Renal pelvis (tissue), 4 donors: Measurements from ENCODE around the gene CSMD2. TPM values are rescaled to one million over a fixed set of nuclear protein-coding genes. Genes with fewer than 3 reads are reported as not detected.
A peak's percentile ranks its signal among the peaks of the same experiment; 100 is the strongest.

Experiments
- DNase-seq: peaks from one replicate; pipeline ENCODE4 v3.0.0-alpha.2; 2013
- polyA plus RNA-seq, 3 donors: library from polyadenylated mRNA; unstranded; fragments of 120-200 nt; gene quantifications; one replicate each; pipeline ENCODE4 v1.2.1, GENCODE V29; 2013; ENCODE audit not compliant: insufficient read length in 3 of 3

Gene CSMD2
- polyA plus RNA-seq, 3 donors, result 0.87 to 1.3 (median 1.0) TPM

DNA sequence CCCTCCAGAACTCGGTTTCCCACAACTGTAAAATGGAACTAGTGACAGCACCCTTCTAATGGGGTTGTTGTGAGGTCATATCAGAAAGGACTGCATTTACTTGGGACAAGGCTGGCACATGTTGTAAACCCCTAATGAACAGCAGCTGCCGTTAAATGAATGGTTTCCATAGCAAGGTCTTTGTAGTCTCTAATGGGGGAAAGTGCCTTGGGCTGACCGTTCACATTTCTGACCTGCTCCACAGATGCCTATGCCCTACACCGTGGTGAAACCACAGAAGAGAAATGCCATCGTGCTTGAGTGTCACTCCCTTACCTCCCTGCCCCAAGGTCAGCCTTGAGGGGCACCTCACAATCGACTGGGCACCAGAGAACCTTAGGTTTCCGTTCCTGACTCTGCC is 549.5 kb downstream of the CSMD2 start:
- DNase-seq, result no peak

DNA sequence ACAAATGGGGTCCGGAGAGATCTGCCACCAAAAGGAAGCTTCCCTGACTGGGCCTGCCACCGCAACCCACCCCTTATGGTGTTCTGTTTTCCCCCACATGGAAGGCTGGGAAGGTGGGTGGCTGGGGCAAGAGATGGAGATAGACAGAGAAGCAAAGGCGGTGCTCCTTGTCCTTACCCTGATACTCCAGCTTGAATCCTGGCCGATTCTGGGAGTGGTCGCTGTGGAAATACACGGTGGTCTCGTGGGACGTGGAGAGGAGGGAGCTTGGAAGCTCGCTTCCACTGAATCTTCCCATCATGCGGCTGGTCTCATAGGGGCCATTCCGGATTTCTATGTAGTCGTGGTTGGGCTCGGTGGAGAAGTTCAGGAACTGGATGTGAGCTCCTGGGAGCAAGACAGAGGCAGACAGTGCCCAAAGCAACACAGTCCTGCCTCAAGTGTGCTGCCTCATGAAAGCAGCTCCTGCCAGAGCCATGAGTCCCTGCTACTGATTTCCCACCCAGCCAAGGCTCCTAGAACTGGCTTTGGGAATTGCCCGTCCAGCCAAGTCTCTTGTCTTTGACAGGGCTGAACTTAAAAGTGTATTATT is 554.1 kb downstream of the CSMD2 start:
- no peak for DNase-seq

DNA sequence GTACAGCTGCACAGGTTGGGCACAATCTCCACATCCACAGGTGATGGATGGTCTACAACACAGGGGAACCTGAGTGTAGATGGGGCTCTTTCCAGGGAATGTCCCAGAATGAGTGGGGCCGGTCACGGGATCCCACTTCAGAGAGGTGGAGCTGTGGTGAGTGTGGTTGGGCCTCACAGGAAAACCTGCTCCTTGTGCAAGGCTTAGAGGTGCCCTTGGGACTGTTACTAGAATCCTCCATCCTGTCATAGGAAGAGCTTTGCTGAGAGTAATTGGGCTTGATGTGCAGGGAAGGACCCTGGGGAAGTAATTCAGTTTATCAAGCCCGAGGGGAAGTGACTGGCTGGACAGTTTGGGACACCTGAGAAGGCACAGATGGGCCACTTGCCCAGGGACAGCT is 554.6 kb downstream of the CSMD2 start:
- DNase-seq, result no peak

DNA sequence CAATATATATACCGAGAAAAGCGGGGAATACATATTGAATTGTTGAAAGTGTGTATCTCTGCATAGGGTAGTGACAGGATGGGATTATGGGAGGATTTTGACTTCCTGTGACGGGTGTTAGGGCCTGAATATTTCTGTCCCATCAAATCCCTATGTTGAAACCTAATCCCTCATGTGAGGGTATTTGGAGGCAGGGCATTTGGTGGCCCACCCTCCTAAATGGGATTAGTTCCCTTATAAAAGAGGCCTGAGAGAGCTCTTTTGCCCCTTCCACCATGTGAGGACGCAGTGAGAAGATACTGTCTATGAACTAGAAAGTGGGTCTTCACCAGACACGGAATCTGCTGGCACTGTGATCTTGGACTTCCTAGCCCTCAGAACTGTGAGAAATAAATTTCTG is 555.3 kb downstream of the CSMD2 start:
- DNase-seq, result no peak

DNA sequence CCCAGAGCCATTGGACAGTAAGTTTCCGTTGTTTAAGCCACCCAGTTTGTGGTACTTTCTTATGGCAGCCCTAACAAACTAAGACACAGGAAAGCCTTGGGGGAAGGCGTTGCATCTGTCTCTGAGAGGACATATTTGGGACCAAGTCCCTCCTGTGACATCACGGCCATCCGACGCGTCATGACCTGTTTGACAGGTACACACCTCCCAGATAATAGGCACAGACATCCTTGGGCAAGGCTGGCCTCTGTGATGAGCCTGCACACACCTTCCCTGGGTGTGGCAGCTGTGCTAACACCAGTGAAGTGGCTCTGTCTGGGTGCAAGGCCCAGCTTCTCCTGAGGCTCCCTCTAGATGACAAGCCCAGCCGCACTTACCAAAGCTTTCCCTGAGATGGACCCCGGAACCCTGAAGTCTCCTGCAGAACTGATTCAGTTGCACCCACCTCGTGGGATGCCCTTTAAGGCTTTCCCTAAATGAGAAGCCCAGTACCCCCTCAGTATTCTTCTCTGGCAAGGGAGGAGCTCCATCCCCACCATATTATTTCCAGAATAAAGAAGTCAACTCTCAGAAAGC is 556.1 kb downstream of the CSMD2 start:
- no peak for DNase-seq

DNA sequence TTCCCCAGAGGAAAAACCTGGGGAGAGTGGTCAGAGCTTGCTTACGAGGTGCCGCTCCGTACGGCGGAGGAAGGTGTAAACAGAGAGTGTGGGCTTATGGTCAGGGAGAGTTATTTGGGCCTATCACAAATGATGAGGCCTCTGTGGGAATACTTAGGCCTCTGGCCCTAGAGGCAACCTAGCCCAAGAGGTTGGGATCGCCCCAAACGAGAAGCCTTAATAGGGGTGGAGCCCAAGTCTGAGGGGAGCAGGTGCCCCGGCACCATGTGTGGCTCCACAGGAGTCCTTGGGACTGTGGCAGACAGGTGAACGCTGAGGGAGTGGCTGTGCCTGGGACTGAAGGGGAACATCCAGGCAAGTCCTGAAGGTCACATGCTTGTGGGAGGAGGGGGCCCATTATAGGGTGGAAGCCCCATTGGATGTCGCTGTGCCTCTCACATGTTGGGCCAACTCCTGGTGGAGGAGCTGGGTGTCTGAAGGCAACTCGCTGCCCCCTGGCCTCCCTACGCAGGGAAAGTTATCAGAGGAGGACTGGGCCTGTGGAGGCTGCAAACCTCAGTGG is 557.5 kb downstream of the CSMD2 start:
- DNase-seq, result no peak

DNA sequence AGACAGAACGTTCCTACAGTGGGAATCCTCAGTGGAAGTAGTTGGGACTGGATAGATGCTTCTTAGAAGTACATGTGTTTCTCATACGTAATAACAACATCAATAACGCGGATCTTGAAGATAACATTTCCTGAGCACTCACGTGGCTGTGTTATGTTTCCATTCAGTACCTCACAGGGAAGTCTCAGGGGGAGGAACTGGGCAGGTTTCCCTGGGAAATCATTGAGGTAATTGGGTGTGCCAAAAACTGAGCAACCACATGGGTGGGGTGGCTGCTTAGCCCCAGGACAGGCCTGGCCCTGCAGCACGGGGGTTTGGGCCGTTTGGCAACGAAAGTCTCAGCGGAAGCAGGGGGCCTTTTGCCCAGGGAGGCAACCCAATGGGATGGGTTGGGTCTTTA is 558.8 kb downstream of the CSMD2 start:
- DNase-seq, result no peak

DNA sequence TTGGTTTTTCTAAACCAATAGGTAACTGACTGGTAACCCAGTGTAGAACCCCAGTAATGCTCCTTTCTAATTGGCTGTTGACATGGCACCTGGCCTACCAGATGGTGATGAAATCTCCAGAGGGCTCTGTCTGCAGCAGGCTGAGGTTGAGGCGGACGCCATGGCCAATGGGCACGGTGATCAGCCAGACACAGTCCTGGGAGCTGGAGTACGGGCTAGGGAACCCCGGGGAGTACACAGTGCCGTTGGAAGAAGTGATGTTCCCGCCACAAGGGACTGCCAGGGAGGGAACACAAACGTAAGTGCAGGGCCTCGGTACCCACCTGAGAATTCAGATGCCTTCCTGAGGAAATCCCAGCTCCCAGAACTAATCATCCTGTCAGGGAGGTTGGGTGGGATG is 562.8 kb downstream of the CSMD2 start:
- DNase-seq, result no peak

DNA sequence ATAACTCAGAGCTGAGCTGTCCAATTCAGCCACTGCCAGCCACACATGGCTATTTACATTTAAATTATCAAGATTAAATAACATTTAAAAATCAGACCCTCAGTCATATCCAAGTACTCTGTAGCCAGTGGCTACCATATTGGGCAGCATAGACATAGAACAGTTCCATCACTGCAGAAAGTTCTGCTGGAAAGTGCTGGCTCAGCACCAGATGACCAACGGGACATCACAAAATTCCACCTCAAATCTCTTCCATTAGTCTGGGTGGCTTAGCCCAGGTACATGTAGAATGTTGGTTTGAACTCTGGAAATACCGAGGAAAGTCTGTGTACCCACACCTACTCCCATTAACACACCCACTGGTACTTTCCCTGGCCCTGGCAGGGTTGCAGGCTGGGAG is 563.3 kb downstream of the CSMD2 start:
- no peak for DNase-seq

DNA sequence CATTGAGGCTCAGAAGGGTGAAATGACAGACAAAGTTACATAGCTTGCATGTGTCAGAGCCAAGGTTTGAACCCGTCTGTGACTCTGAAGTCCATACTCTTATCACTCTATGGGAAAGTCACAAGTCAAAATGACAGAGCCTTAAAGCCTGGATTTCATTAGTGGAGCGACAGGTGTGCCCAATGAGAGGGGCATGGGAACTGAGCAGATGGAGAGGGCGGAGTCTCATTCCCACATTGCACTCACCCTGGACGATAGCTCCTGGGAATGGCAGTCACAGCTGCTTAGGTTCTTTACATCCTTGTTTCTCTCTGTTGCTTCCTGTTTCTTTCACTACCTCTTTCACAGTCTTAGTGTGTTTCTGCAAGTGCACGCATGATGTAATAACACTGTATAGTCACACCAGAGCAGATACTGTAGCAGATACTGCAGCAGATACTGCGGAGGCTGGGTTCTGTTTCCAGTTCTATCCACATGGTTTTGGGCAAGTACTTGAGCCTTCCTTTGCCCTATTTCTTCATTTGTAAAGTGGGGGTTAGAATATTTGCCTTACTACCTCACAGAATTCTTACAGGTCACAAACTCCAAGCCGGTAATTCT is 565.4 kb downstream of the CSMD2 start:
- no peak for DNase-seq

DNA sequence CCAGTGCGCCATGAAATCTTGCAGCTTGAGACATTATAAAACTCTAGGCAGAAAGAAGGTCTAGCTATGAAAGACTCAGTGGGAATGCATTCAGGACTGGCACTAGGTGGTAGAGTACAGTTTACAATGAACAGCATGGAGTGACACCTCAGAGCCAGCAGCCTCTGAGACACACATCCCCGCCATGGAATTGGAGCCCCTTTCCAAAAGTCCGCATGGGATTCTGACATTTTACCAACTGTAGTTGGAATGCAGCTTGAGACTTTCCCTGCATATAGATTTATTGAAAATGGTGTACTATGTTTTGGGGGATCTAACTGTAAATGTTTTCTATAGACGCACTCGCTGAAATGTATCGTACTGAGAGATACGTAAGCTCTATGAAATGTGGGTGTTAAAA is 576.3 kb downstream of the CSMD2 start:
- no peak for DNase-seq

DNA sequence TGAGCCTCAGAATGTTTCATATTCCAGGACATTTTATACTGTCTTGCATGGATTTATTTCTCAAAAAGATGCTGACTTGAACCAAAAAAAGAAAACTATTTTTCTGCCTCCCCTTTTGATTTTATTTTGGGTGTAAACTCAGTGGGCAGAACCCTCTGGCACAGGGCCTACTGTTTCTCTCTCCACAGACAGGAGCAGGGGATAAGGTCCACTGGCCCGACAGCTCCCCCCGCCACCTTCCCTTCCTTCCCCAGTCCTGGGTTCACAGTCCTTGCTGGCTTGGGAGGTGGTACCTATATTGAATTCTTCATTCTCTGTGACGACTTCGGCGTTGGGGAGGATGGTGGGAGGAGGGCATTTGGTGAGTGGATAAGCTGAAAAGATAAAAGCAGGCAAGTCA is 578.2 kb downstream of the CSMD2 start:
- DNase-seq, result no peak

DNA sequence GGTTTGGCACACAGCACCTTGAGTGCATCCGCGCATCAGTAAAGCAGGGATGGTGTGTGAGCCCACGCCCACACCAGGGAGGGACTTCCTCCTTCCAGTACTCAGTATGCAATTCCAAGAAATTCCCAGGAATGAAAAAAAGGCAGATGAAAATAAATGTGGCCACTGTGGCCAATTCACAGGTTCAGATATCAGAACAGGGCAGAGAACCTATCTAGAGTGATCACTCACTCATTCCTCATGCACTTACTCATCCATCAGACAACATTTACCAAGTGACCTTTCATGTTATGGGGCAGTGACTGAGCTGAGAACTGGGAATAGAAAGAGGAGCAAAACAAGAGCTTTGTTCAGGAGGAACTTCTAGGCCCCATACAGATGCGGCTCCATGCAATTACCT is 578.9 kb downstream of the CSMD2 start:
- no peak for DNase-seq

DNA sequence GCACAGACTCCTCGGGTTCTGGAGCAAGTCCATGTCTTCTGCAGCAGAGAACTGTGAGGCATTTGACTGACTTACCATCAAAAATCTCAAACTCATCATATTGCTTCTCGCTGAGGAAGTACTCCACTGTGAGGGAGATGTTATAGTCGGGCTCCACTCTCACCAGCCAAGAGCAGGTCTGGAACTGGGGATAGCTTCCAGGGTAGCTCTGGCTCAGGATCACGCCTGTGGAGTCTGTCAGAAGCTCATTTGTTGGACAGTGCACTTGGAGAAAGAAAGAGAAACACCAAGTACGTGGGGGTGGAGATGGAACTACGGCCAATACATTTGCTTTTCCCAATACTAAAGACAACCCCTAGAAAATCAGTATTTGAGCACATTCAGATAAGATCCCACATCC is 581.5 kb downstream of the CSMD2 start:
- DNase-seq, result no peak

DNA sequence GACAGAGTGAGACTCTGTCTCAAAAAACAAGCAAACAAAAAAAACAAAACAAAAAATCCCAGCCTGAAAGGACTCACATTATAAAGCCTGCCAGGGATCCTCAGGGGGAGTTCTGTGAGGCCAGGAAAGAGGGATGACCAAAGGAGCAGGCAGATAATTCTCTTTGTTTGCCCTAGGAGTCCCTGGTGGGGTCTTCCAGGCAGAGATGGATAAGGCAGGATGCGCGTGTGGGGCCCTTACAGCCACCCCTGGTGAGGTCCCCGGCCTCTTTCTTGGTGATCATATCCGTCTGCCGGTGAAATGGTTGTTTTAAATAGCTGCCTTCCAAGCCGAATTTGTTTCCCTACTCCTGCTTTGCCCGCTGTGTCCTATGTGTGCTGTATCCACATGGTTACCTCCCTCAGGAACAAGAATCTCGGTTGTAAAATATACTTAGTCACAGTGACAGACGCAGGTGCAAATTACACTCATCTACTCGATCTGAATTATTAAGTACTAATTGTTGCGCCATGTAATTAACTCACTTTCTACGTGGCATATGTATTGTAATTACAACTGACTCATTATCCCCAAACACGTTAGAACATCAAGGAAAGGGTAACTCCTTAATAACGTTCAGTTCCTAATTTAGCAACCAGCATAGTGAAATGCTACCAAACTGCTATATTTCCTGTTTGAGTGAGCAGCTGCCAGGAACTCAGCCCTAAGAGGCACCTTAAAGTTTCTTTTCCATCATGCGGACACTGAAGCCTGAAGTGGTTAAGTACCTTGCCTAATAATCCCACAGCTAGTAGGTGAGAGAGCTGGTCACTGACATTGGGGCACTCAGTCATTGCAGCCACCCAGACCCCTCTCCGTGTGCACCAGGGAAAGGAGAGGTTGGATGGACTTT is 586.2 kb downstream of the CSMD2 start:
- no peak for DNase-seq

DNA sequence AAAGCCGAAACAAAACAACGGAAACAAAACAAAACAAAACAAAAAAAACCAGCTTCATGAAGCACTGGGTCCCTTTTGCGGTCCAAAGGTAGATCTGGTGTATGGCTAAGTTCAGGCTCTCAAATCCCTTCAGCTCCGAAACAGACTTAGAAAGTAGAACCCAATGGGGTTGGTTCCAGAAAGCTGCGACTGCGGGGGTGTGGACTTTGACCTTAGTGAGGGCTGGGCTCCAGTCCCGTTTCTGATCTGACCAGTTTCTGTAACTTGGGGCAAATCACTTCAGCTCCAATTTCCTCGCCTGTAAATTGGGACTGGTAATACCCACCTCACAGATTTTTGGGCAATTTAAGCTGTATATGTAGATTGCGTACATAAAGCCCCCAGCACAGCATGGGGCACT is 587.4 kb downstream of the CSMD2 start:
- no peak for DNase-seq

DNA sequence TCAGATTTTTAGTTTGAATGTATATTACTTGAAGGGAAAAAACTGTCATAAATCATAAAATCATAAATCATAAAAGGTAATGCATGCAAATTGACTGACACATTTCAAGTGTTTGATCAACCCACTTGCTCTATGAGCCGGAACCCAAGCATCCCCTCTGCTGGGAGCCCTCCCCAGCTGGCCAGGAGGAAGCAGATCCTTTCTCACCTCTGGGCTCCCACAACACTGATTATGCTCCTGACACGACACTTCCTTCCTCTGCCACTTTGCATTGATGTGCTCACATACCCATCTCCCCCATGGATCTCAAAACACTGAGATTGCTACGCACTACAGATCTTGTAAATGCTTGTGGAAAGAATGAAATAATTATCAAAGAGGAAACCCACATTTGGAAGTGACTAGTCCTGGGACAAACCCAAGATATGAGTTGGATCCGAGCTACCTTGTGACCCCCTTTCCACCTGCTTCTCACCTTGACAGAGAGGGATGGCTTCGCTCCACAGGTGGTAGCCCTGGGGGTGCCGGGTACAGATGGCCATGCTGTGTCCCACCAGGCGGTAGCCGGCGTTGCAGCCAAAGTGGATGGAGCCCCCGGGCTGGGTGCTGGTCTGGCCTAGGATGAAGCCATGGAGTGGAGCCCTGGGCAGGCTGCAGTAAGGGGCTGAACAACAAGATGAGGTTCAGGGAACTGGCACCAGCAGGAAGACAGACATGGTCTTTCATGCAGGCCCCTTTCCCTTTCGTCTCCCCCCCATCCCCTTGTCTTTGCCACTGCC is 588.0 kb downstream of the CSMD2 start:
- DNase-seq, result no peak

DNA sequence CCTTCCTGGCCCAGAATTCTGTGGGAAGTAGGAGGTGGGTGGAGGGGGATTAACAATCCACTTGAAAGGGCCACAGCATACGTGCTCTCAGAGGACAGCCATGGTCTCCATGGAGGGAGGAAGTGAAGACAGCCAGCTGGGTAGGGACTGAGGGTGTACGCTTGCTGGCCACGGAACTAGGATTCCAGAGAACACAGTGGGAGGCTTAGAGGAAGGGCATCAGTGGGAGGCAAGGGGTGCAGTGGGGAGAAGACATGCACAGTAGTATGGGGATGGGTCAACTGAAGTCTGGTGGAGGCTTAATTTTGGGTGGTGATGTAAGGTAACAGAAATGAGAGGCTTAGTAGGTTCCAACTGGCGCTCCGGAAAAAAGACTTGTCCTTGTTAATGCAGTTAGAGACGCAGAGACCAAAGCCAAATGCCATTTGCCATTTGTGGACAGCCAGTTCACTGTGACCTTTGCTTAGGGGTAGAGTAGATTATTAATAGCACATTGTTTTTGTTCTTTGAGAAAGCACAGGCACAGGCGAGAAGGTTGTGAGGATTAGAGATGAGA is 589.6 kb downstream of the CSMD2 start:
- DNase-seq, result no peak

DNA sequence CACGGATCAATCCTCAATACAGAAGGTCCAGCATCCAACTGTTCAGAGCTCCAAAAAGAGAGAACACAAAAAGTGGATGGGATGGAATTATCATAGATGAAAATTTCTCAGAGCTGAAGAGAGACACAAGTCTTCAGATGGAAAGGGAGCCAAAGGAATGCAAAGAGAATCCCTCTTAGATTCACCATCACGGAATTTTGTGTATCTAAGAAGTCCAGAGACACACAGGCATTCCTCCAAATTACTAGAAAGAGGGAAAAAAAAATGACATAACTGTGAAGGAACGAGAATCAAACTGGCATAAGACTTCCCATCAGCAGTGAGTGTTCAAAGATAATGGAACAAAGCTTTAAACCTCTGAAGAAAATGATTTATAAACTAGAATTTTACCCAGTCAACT is 591.4 kb downstream of the CSMD2 start:
- no peak for DNase-seq

DNA sequence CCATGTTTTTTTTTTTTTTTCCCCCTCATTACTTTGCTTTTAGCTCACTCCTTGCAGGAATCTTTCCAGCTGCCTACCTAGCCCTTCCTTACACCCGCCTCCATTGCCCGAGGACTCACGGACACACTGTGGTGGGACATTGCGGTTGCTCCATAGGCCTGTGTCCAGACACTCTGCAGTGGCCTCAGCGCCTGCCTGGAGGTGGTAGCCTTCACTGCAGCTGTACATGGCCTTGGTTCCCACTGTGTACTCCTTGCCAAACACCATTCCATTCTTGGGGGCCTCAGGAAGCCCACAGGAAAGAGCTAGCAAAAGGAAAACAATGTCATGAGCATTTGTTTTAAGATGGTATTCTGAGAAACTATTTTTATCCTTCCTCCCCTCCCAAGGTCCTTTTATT is 592.6 kb downstream of the CSMD2 start:
- no peak for DNase-seq

DNA sequence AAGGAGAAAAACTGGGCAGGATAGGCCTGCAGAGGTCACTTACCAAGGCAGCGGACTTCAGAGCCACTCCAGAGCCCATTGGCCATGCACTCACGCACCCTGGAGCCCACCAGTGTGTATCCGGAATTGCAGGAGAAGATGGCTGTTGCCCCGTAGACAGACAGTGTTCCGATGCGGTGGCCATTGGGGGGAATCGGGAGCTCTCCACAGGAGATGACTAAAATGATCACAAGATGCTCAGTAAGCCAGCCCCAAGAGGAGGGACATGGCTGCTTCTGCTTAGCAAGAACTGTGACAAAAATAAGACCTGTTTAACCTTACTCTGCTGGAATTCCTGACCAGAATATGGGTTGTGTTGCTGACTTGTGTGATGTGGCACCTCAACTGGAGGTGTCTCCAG is 595.7 kb downstream of the CSMD2 start:
- no peak for DNase-seq

DNA sequence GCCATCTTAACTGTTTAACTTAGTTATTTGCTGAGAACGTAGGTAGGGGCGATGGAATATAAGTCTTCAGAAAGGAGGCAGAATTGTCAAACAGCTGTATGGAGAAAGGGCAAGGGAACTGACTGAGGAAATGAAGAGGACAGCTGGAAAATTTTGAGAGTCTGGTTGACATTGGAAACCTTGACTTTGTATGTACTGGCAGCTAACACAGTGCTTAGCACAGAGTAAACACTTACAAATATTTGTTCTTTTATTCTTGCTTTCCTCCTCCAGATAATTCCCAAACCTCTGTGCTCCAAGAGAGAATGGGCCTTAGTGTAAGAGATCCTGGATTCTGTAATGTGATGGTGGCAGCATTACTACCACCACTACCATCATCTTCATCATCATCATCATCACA is 601.3 kb downstream of the CSMD2 start:
- DNase-seq, result peak; percentile 46
